Ovary (tissue), 3 donors: ENCODE measurements around the gene CEP112.

Source experiments
- EP300 ChIP-seq: sonication (generic); formaldehyde crosslinking; IDR thresholded peaks from one replicate; pipeline ENCODE4 v1.6.1; 2017; ENCODE audit warnings: antibody characterized with exemption
- POLR2A ChIP-seq: fragments of 450-650 bp; IDR thresholded peaks from one replicate; pipeline ENCODE4 v1.6.1; 2017; ENCODE audit warnings: antibody characterized with exemption, mild to moderate bottlenecking, moderate library complexity
- TF ChIP-seq, protein P1 (sequence below), 3 donors: fragments of 450-650 bp in 2 of 3; fragments of 200-600 bp in 1 of 3; IDR thresholded peaks; one replicate each; pipeline versions ENCODE4 v1.5.1 to v1.8.0; 2016 to 2022; ENCODE audit warnings: antibody characterized with exemption in 3 of 3, mild to moderate bottlenecking in 1 of 3
- donor health status: DM: no; HTN: no; CAD: no.

DNA sequence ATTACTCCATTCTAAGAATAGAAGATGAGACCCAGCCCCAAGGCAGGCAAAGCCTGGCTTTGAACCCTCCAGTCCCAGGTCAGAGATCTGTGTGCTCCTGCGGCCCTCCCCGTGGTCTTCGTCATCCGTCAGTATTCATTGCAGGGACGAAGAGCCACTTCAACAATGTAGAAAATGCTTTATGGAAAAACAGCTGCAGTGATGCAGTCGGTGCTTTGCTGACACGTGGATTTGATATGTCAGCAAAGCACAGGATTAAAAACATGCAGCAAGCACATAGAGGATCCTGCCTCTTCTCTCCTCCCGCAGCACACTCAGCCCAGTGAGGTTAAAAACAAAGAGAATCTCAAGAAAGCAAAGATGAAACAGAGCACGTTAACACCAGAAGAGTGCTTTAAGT lies 513.4 kb downstream of the CEP112 start:
- TF ChIP-seq, protein P1, sequence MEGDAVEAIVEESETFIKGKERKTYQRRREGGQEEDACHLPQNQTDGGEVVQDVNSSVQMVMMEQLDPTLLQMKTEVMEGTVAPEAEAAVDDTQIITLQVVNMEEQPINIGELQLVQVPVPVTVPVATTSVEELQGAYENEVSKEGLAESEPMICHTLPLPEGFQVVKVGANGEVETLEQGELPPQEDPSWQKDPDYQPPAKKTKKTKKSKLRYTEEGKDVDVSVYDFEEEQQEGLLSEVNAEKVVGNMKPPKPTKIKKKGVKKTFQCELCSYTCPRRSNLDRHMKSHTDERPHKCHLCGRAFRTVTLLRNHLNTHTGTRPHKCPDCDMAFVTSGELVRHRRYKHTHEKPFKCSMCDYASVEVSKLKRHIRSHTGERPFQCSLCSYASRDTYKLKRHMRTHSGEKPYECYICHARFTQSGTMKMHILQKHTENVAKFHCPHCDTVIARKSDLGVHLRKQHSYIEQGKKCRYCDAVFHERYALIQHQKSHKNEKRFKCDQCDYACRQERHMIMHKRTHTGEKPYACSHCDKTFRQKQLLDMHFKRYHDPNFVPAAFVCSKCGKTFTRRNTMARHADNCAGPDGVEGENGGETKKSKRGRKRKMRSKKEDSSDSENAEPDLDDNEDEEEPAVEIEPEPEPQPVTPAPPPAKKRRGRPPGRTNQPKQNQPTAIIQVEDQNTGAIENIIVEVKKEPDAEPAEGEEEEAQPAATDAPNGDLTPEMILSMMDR (IDR thresholded peaks at IDR 0.05): no peak
- TF ChIP-seq POLR2A (no peak), EP300 (no peak)
